ENCODE data around the gene SNAP91.

- no peak for TF ChIP-seq CTCF (IDR thresholded peaks at IDR 0.05)
- TF ChIP-seq POLR2AphosphoS5 (IDR thresholded peaks at IDR 0.05; ENCODE audit: low read depth, low read length): no peak
- no peak for TF ChIP-seq REST (IDR thresholded peaks at IDR 0.05; ENCODE audit: insufficient read depth in 1 of 2, low read depth in 2 of 2, low read length in 1 of 2)
- no peak for TF ChIP-seq TCF7L2 (IDR thresholded peaks at IDR 0.05; ENCODE audit: low read depth, low read length)
- no peak for TF ChIP-seq SIN3A (IDR thresholded peaks at IDR 0.05; ENCODE audit: borderline replicate concordance, insufficient read depth, low read depth, low read length)
Observed at GRCh38 chr6:83613378-83613777, 95.5 kb downstream of the SNAP91 start.

Data from Panc1 (cell line).